ENCODE results near the gene PCDHGA11.
"Not testable (repeated sequence)": the region's sequence is repeated elsewhere in the genome, so short reads cannot be mapped to it uniquely, and the experiment has no call there.

The PCDHGA11 gene

DNA sequence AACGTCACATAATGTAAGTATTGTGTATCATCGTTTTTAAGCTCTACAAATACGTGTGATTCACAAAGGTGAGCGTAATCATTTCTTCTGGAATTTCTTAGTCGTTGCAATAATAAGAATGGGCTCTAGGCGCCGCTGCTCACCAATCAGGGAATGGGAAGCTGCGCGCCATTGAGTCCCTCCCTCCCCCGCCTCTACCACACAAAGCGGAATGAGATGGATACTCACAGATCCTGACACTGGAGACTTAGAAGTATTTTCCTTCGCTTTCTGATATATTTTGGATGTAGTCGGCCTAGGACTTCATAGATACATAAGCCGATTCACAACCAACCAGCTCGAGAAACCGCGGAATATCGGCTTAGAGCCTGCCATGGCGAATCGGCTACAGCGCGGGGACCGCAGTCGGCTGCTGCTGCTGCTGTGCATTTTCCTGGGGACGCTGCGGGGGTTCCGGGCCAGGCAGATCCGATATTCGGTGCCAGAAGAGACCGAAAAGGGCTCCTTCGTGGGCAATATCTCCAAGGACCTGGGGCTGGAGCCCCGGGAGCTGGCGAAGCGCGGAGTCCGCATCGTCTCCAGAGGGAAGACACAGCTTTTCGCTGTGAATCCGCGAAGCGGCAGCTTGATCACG lies at the start of gene PCDHGA11:
Gene PCDHGA11, plus strand, starts transcription at position 197 of the 634 bp plus-strand sequence. Its CDS starts 177 bp downstream, at position 374.
- TF ChIP-seq GATA2 (IDR thresholded peaks at IDR 0.05; ENCODE audit: low read depth, low read length): no peak
- TF ChIP-seq GATA3 (IDR thresholded peaks at IDR 0.05; ENCODE audit: low read depth, low read length): no peak

DNA sequence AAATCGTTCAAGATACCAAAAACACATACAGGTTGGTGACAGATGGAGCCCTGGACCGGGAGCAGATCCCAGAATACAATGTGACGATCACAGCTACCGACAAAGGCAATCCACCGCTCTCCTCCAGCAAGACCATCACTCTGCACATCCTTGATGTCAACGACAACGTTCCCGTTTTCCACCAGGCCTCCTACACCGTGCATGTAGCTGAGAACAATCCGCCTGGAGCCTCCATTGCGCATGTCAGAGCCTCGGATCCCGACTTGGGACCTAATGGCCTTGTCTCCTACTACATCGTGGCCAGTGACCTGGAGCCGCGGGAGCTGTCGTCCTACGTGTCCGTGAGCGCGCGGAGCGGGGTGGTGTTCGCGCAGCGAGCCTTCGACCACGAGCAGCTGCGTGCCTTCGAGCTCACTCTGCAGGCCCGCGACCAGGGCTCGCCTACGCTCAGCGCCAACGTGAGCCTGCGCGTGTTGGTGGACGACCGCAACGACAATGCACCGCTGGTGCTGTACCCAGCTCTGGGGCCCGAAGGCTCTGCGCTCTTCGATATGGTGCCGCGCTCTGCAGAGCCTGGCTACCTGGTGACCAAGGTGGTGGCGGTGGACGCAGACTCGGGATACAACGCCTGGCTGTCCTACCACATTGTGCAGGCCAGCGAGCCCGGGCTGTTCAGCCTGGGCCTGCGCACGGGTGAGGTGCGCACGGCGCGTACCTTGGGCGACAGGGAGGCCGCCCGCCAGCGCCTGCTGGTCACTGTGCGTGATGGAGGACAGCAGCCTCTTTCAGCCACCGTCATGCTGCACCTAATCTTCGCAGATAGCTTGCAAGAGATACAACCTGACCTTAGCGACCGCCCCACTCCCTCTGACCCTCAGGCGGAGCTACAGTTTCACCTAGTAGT lies 49.0 kb upstream of the PCDHGA11 start:
- TF ChIP-seq GATA3 (IDR thresholded peaks at IDR 0.05; ENCODE audit: low read depth, low read length) (no peak), GATA2 (IDR thresholded peaks at IDR 0.05; ENCODE audit: low read depth, low read length) (no peak)

DNA sequence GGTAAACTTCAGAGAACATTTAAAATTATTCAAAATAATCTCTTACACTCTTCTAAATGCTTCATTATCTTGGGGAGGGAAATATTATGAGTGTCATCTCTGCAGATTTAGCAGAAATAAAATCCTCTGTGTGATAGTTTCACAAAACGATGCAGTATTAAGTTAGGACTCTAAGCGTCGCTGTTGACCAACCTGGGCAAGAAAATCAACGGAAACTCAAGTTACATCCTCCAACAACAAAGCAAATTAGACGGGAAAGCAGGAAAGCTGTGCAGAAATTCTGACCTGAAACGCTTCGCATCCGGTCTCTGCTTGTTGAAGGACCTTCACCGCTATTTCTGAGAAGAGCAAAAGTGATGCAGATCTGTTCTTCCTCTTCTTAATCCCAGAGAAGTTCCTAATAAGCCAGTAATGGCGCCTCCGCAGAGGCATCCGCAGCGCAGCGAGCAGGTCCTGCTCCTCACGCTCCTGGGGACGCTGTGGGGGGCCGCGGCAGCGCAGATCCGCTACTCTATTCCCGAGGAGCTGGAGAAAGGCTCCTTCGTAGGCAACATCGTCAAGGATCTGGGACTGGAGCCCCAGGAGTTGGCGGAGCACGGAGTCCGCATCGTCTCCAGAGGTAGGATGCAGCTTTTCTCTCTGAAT lies 47.1 kb upstream of the PCDHGA11 start, which contains the start of gene PCDHGA6:
Gene PCDHGA6, plus strand, starts transcription at position 219 of the 645 bp plus-strand sequence. Its CDS starts 193 bp downstream, at position 412.
- TF ChIP-seq GATA3 (IDR thresholded peaks at IDR 0.05; ENCODE audit: low read depth, low read length): no peak
- no peak for TF ChIP-seq GATA2 (IDR thresholded peaks at IDR 0.05; ENCODE audit: low read depth, low read length)

DNA sequence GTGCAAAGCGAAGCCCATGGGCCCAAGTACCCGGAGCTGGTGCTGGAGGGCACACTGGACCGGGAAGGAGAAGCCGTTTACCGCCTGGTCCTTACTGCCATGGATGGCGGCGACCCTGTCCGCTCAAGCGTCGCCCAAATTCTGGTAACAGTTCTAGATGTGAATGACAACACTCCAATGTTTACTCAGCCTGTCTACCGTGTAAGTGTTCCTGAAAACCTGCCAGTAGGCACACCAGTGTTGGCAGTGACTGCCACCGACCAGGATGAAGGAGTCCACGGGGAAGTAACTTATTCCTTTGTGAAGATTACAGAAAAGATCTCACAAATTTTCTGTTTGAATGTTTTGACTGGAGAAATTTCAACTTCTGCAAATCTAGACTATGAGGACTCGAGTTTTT lies 46.2 kb upstream of the PCDHGA11 start:
- TF ChIP-seq GATA2 (IDR thresholded peaks at IDR 0.05; ENCODE audit: low read depth, low read length) (no peak), GATA3 (IDR thresholded peaks at IDR 0.05; ENCODE audit: low read depth, low read length) (no peak)

DNA sequence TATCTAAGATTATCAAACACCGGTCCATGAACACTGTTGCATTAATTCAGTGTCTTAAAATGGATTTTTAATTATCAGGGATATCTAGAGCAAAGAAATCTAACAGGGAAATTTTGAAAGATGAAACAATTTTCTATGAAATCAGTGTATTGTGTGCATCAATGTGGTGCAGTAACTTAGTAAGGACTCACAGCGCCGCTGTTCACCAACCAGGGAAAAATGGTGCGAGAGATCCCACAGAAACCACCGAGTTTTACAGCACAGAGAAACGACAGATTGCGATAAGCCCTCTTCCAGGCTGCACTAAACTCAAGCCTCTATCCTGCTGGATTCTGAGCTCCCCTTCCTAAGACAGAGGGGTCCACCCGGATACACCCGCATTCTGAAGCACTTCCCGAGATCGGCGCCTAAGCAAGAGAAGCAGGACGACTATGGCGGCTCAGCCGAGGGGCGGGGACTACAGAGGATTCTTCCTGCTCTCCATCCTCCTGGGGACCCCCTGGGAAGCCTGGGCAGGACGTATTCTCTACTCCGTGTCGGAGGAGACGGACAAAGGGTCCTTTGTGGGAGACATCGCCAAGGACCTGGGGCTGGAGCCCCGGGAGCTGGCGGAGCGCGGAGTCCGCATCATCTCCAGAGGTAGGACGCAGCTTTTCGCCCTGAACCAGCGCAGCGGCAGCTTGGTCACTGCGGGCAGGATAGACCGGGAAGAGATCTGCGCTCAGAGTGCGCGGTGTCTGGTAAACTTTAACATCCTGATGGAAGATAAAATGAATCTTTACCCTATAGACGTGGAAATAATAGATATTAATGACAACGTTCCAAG lies 38.2 kb upstream of the PCDHGA11 start, which contains the start of gene PCDHGA7:
Gene PCDHGA7, plus strand, starts transcription at position 274 of the 826 bp plus-strand sequence. Its CDS starts 158 bp downstream, at position 432.
- TF ChIP-seq GATA3 (IDR thresholded peaks at IDR 0.05; ENCODE audit: low read depth, low read length): no peak

DNA sequence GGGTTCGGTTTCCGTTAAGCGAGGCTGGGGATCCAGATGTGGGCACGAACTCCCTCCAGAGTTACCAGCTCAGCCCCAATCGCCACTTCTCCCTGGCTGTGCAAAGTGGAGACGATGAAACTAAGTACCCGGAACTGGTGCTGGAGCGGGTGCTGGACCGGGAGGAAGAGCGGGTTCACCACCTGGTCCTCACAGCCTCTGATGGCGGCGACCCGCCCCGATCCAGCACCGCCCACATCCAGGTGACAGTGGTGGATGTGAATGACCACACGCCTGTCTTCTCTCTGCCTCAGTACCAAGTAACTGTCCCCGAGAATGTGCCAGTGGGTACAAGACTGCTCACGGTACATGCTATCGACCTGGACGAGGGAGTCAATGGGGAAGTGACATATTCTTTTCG lies 37.5 kb upstream of the PCDHGA11 start:
- TF ChIP-seq GATA2 (IDR thresholded peaks at IDR 0.05; ENCODE audit: low read depth, low read length) (no peak), GATA3 (IDR thresholded peaks at IDR 0.05; ENCODE audit: low read depth, low read length) (no peak)

DNA sequence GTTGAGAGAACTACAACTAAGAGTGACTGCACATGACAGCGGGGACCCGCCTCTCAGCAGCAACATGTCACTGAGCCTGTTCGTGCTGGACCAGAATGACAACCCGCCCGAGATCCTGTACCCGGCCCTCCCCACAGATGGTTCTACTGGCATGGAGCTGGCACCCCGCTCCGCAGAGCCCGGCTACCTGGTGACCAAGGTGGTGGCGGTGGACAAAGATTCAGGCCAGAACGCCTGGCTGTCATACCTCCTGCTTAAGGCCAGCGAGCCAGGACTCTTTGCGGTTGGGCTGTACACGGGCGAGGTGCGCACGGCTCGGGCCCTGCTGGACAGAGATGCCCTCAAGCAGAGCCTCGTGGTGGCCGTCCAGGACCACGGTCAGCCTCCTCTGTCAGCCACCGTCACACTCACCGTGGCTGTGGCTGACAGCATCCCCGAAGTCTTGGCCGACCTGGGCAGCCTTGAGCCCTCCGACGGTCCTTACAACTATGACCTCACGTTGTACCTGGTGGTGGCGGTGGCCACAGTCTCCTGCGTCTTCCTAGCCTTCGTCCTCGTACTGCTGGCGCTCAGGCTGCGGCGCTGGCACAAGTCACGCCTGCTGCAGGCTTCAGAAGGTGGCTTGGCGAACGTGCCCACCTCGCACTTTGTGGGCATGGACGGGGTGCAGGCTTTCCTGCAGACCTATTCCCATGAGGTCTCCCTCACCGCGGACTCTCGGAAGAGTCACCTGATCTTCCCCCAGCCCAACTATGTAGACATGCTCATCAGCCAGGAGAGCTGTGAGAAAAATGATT lies 36.2 kb upstream of the PCDHGA11 start:
- TF ChIP-seq GATA3 (IDR thresholded peaks at IDR 0.05; ENCODE audit: low read depth, low read length) (no peak), GATA2 (IDR thresholded peaks at IDR 0.05; ENCODE audit: low read depth, low read length) (no peak)

DNA sequence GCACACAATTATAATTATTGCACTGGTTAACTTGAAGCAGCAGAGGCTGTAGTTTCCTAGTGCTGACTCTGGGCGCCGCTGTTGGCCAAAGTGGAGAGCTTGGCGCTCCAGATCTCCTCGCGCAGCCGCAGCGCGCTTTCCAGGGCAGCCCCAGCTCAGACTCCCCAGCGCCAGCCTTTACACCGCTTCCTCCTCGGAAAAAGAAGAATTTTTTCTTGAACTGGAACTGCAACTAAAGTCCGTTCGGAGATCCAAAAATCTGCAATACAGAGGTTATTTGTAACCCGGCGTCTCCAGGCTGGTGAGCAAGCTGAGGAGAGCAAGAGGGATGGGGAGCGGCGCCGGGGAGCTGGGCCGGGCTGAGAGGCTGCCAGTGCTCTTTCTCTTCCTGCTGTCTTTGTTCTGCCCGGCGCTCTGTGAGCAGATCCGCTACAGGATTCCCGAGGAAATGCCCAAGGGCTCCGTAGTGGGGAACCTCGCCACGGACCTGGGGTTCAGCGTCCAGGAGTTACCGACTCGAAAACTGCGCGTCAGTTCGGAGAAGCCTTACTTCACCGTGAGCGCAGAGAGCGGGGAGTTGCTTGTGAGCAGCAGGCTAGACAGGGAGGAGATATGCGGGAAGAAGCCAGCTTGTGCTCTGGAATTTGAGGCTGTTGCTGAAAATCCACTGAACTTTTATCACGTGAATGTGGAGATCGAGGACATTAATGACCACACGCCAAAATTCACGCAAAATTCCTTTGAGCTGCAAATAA lies 33.1 kb upstream of the PCDHGA11 start, which contains the start of gene PCDHGB4:
Gene PCDHGB4, plus strand, starts transcription at position 142 of the 755 bp plus-strand sequence. Its CDS starts 187 bp downstream, at position 329.
- not testable (repeated sequence) for TF ChIP-seq GATA2, GATA3 (IDR thresholded peaks at IDR 0.05; ENCODE audit: low read depth, low read length)

DNA sequence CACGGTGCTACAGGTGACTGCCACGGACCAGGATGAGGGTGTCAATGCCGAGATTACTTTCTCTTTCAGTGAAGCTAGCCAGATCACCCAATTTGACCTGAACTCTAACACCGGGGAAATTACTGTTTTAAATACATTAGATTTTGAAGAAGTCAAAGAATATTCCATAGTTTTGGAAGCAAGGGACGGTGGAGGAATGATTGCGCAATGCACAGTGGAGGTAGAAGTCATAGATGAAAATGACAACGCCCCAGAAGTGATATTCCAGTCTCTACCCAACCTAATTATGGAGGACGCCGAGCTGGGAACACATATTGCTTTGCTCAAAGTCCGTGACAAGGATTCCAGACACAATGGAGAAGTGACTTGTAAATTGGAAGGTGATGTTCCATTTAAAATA lies 32.2 kb upstream of the PCDHGA11 start:
- TF ChIP-seq GATA3 (IDR thresholded peaks at IDR 0.05; ENCODE audit: low read depth, low read length) (no peak), GATA2 (IDR thresholded peaks at IDR 0.05; ENCODE audit: low read depth, low read length) (no peak)

DNA sequence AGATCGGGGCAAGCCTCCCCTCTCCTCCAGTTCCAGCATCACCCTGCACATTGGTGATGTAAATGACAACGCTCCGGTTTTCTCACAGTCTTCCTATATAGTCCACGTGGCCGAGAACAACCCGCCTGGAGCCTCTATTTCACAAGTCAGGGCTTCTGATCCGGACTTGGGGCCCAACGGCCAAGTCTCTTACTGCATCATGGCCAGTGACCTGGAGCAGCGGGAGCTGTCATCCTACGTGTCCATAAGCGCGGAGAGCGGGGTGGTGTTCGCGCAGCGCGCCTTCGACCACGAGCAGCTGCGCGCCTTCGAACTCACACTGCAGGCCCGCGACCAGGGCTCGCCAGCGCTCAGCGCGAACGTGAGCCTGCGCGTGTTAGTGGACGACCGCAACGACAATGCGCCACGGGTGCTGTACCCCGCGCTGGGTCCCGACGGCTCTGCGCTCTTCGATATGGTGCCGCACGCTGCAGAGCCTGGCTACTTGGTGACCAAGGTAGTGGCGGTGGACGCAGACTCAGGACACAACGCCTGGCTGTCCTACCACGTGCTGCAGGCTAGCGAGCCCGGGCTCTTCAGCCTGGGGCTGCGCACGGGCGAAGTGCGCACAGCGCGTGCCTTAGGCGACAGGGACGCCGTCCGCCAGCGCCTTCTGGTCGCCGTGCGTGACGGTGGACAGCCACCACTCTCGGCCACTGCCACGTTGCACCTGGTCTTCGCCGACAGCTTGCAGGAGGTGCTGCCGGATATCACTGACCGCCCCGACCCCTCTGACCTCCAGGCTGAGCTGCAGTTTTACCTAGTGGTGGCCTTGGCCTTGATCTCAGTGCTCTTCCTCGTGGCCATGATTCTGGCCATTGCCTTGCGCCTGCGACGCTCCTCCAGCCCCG lies 31.5 kb upstream of the PCDHGA11 start:
- TF ChIP-seq GATA2 (IDR thresholded peaks at IDR 0.05; ENCODE audit: low read depth, low read length) (no peak), GATA3 (IDR thresholded peaks at IDR 0.05; ENCODE audit: low read depth, low read length) (no peak)
